CD4-positive, alpha-beta memory T cell (primary cell): ENCODE results near the gene SHANK3. TPM values are rescaled to one million over a fixed set of nuclear protein-coding genes. Genes with fewer than 3 reads are reported as not detected.

Experiments
- CTCF ChIA-PET: fragments of 350-600 bp; sonication (Branson Sonifier 250); formaldehyde crosslinking; loops from one replicate; lab custom pipeline; 2021; ENCODE audit warnings: inconsistent platforms; ENCODE audit not compliant: partially characterized antibody; lab: Charles Lee
- POLR2A ChIA-PET: fragments of 350-600 bp; sonication (Branson Sonifier 250); formaldehyde crosslinking; loops from one replicate; lab custom pipeline; 2021; ENCODE audit not compliant: partially characterized antibody; lab: Charles Lee
- DNase-seq, 5 donors: peaks; one replicate each; pipeline versions ENCODE4 v3.0.0 to v3.0.0-alpha.2; 2020 to 2022; ENCODE audit warnings: mixed read lengths in 1 of 5
- H3K27ac ChIP-seq: one replicate; pipeline ENCODE4 v1.7.0; 2013; ENCODE audit warnings: low read depth, low read length
- H3K27me3 ChIP-seq: 2 replicates; pipeline ENCODE4 v1.7.0; 2013; ENCODE audit warnings: mild to moderate bottlenecking, low read length, moderate library complexity; ENCODE audit not compliant: insufficient read depth
- H3K36me3 ChIP-seq: 2 replicates; pipeline ENCODE4 v1.7.0; 2013; ENCODE audit warnings: mild to moderate bottlenecking, low read length, moderate library complexity; ENCODE audit not compliant: insufficient read depth
- H3K4me1 ChIP-seq: 2 replicates; pipeline ENCODE4 v1.7.0; 2013; ENCODE audit warnings: mild to moderate bottlenecking, low read length, moderate library complexity; ENCODE audit not compliant: insufficient read depth
- H3K4me3 ChIP-seq, 2 donors: one replicate each; pipeline ENCODE4 v1.7.0; 2013; ENCODE audit warnings: low read length in 2 of 2, mild to moderate bottlenecking in 1 of 2
- H3K9me3 ChIP-seq, 2 donors: one replicate each; pipeline ENCODE4 v1.7.0; 2013; ENCODE audit warnings: low read length in 2 of 2, control low read depth in 1 of 2; ENCODE audit not compliant: control insufficient read depth in 1 of 2
- H3K27ac Mint-ChIP-seq, 7 donors: one replicate each; pipeline ENCODE4 v1.8.0; 2020 to 2021; ENCODE audit warnings: mixed read lengths in 7 of 7, mild to moderate bottlenecking in 6 of 7, inconsistent platforms in 3 of 7, moderate library complexity in 3 of 7
- H3K27me3 Mint-ChIP-seq, 2 donors: one replicate each; pipeline ENCODE4 v1.8.0; 2020 to 2021; ENCODE audit warnings: mixed read lengths in 2 of 2
- H3K36me3 Mint-ChIP-seq, 2 donors: one replicate each; pipeline ENCODE4 v1.8.0; 2020 to 2021; ENCODE audit warnings: mixed read lengths in 2 of 2, inconsistent platforms in 1 of 2, mild to moderate bottlenecking in 1 of 2
- H3K4me1 Mint-ChIP-seq, 4 donors: one replicate each; pipeline ENCODE4 v1.8.0; 2020 to 2021; ENCODE audit warnings: mixed read lengths in 4 of 4, mild to moderate bottlenecking in 1 of 4
- H3K4me3 Mint-ChIP-seq, 8 donors: one replicate each; pipeline ENCODE4 v1.8.0; 2020 to 2021; ENCODE audit warnings: mixed read lengths in 8 of 8, mild to moderate bottlenecking in 7 of 8, moderate library complexity in 6 of 8, inconsistent platforms in 3 of 8
- H3K9me3 Mint-ChIP-seq, 8 donors: one replicate each; pipeline ENCODE4 v1.8.0; 2020 to 2021; ENCODE audit warnings: mixed read lengths in 8 of 8, mild to moderate bottlenecking in 5 of 8, inconsistent platforms in 3 of 8, moderate library complexity in 1 of 8
- intact Hi-C: fragments of 100-400 bp; cut with micrococcal nuclease; formaldehyde crosslinking; loops from one replicate; pipeline ENCODE4 v1.15.1; 2023
- polyA plus RNA-seq, 2 donors: library from polyadenylated mRNA; unstranded; fragments of 300-500 nt; fragmentation: Illumina TruSeq; gene quantifications; one replicate each; pipeline ENCODE4 v1.2.3, GENCODE V29; 2021
- total RNA-seq, 2 experiments: library from RNA; stranded (reverse); gene quantifications; one replicate each; pipeline ENCODE4 v1.2.3, GENCODE V29; 2021

SHANK3 gene
- total and polyA plus RNA-seq, 4 experiments from 2014 or later: not detected

- H3K27me3 Mint-ChIP-seq: no peaks in the 10 kb centered on the region
- H3K4me1 ChIP-seq: no peaks in the 10 kb centered on the region
- no peaks in the 10 kb centered on the region for H3K27me3 ChIP-seq
- no peaks in the 10 kb centered on the region for H3K4me1 Mint-ChIP-seq
- intact Hi-C loops: no loop called here
- no peaks in the 10 kb centered on the region for H3K9me3 Mint-ChIP-seq
- no peak for DNase-seq
- no peaks in the 10 kb centered on the region for H3K36me3 ChIP-seq
- H3K4me3 Mint-ChIP-seq: no peak overlapping the region
- H3K27ac ChIP-seq: no peak overlapping the region
- ChIA-PET POLR2A (no interaction called here), CTCF (no interaction called here)
- no peaks in the 10 kb centered on the region for H3K9me3 ChIP-seq
- no peaks in the 10 kb centered on the region for H3K36me3 Mint-ChIP-seq
- no peak overlapping the region for H3K4me3 ChIP-seq
- H3K27ac Mint-ChIP-seq: no peak overlapping the region
These were observed 49.6 kb downstream of the SHANK3 start for GRCh38 chr22:50722048-50722701.

Other genes with a start within 250 kb of the SHANK3 start
- 100 to 1,000 TPM; 217 to 221 TPM for gene SBF1, start 197.8 kb upstream of the SHANK3 start, total RNA-seq
- gene SBF1, start 197.8 kb upstream of the SHANK3 start, polyA plus RNA-seq: 10 to 100 TPM; 13.2 to 42.9 TPM
- 1 to 10 TPM; 4.4 to 4.5 TPM for gene ADM2, start 191.3 kb upstream of the SHANK3 start, total RNA-seq
- gene ADM2, start 191.3 kb upstream of the SHANK3 start, polyA plus RNA-seq: under 1 TPM; 0.07 to 0.48 TPM
- gene MIOX, start 186.0 kb upstream of the SHANK3 start, total RNA-seq: not detected
- gene MIOX, start 186.0 kb upstream of the SHANK3 start, polyA plus RNA-seq: not detected
- 100 to 1,000 TPM; 152 to 155 TPM for gene LMF2, start 165.1 kb upstream of the SHANK3 start, total RNA-seq
- gene LMF2, start 165.1 kb upstream of the SHANK3 start, polyA plus RNA-seq: 10 to 100 TPM; 21.7 to 33.8 TPM
- 10 to 100 TPM; 81.1 to 81.8 TPM for gene NCAPH2, start 164.6 kb upstream of the SHANK3 start, total RNA-seq
- 10 to 100 TPM; 36.4 to 36.9 TPM for gene NCAPH2, start 164.6 kb upstream of the SHANK3 start, polyA plus RNA-seq
- not detected for gene SCO2, start 147.2 kb upstream of the SHANK3 start, total RNA-seq
- 1 to 10 TPM; 3.6 to 8.1 TPM for gene SCO2, start 147.2 kb upstream of the SHANK3 start, polyA plus RNA-seq
- gene TYMP, start 142.8 kb upstream of the SHANK3 start, total RNA-seq: 10 to 100 TPM; 15.7 to 18.0 TPM
- 10 to 100 TPM; 22.0 to 30.9 TPM for gene TYMP, start 142.8 kb upstream of the SHANK3 start, polyA plus RNA-seq
- gene KLHDC7B, start 126.9 kb upstream of the SHANK3 start, total RNA-seq: 1 to 10 TPM; 7.0 to 7.5 TPM
- 1 to 10 TPM; 4.3 to 7.5 TPM for gene KLHDC7B, start 126.9 kb upstream of the SHANK3 start, polyA plus RNA-seq
- gene SYCE3, start 109.9 kb upstream of the SHANK3 start, total RNA-seq: not detected
- under 1 TPM in 1 of 2 donors, not detected in 1; 0.83 TPM for gene SYCE3, start 109.9 kb upstream of the SHANK3 start, polyA plus RNA-seq
- 10 to 100 TPM; 68.0 to 70.0 TPM for gene CPT1B, start 94.4 kb upstream of the SHANK3 start, total RNA-seq
- gene CPT1B, start 94.4 kb upstream of the SHANK3 start, polyA plus RNA-seq: 1 to 10 TPM in 1 of 2 donors, not detected in 1; 2.3 TPM
- 100 to 1,000 TPM; 178 to 196 TPM for gene CHKB, start 90.0 kb upstream of the SHANK3 start, total RNA-seq
- 10 to 100 TPM; 30.7 to 40.3 TPM for gene CHKB, start 90.0 kb upstream of the SHANK3 start, polyA plus RNA-seq
- gene MAPK8IP2, start 72.0 kb upstream of the SHANK3 start, total RNA-seq: under 1 TPM; 0.22 to 0.49 TPM
- not detected for gene MAPK8IP2, start 72.0 kb upstream of the SHANK3 start, polyA plus RNA-seq
- gene ARSA, start 44.7 kb upstream of the SHANK3 start, total RNA-seq: 10 to 100 TPM; 83.2 to 86.8 TPM
- gene ARSA, start 44.7 kb upstream of the SHANK3 start, polyA plus RNA-seq: 10 to 100 TPM in 1 of 2 donors, 1 to 10 TPM in 1; 7.8 to 13.0 TPM
- not detected for gene ACR, start 65.4 kb downstream of the SHANK3 start, total RNA-seq
- not detected for gene ACR, start 65.4 kb downstream of the SHANK3 start, polyA plus RNA-seq
- gene RABL2B, start 110.8 kb downstream of the SHANK3 start, total RNA-seq: 10 to 100 TPM; 76.1 to 84.5 TPM
- gene RABL2B, start 110.8 kb downstream of the SHANK3 start, polyA plus RNA-seq: 10 to 100 TPM; 27.7 to 30.0 TPM